ENCODE measurements around the gene MMP25. TPM values are rescaled to one million over a fixed set of nuclear protein-coding genes. Genes with fewer than 3 reads are reported as not detected.

Gene MMP25
- total RNA-seq, 1 experiment from 2014 or later = 49.0 TPM

GRCh38 chr16:3003582-3004270 is 42.6 kb upstream of the MMP25 start (continued):
- TF ChIP-seq ATF6 (CRISPR knock-in tag; IDR thresholded peaks at IDR 0.05) = no peak
- TF ChIP-seq STAT6 (CRISPR knock-in tag; conservative IDR thresholded peaks at IDR 0.05; ENCODE audit: low read depth) = no peak
- no peak for TF ChIP-seq ZNF281 (CRISPR knock-in tag; IDR thresholded peaks at IDR 0.05)
- no peak for TF ChIP-seq ZNF423 (CRISPR knock-in tag; IDR thresholded peaks at IDR 0.05)
- TF ChIP-seq NFYB (CRISPR knock-in tag; conservative IDR thresholded peaks at IDR 0.05; ENCODE audit: low read depth) = peak; percentile 100
- no peak for TF ChIP-seq MXD4 (CRISPR knock-in tag; IDR thresholded peaks at IDR 0.05; ENCODE audit: borderline replicate concordance)
- 0 out of 2 replicates have a peak, but pooled peaks have one; percentile 22 for TF ChIP-seq FOXP1 (CRISPR knock-in tag; IDR thresholded peaks at IDR 0.05; ENCODE audit: borderline replicate concordance)
- TF ChIP-seq SP1 (CRISPR knock-in tag; conservative IDR thresholded peaks at IDR 0.05) = peak; percentile 91
- TF ChIP-seq GABPB1 (CRISPR knock-in tag; IDR thresholded peaks at IDR 0.05) = no peak
- peak; percentile 40; the same call in 1 of the 2 replicates for TF ChIP-seq HMGXB4 (CRISPR knock-in tag; IDR thresholded peaks at IDR 0.05)
- peak; percentile 88 for TF ChIP-seq E2F5 (CRISPR knock-in tag; IDR thresholded peaks at IDR 0.05)
- no peak for TF ChIP-seq ZNF121 (CRISPR knock-in tag; IDR thresholded peaks at IDR 0.05)
- no peak for TF ChIP-seq NR3C1 (CRISPR knock-in tag; conservative IDR thresholded peaks at IDR 0.05; ENCODE audit: low read depth)
- no peak for TF ChIP-seq TP53 (CRISPR knock-in tag; IDR thresholded peaks at IDR 0.05)

- H3K27ac Mint-ChIP-seq = no peak overlapping the region
- H3K4me3 Mint-ChIP-seq = peak overlapping the region; percentile 82
- no peaks in the 10 kb centered on the region for H3K36me3 Mint-ChIP-seq
- ATAC-seq (no peak), DNase-seq (ENCODE audit: low spot score) (no peak)
- no peak for TF ChIP-seq USF2 (CRISPR knock-in tag; IDR thresholded peaks at IDR 0.05)
- TF ChIP-seq CDX4 (CRISPR knock-in tag; IDR thresholded peaks at IDR 0.05; ENCODE audit: borderline replicate concordance) = no peak
- no peak for TF ChIP-seq MAX (CRISPR knock-in tag; IDR thresholded peaks at IDR 0.05)
- no peak for TF ChIP-seq ERG (CRISPR knock-in tag; IDR thresholded peaks at IDR 0.05)
- TF ChIP-seq JUN (CRISPR knock-in tag; IDR thresholded peaks at IDR 0.05) = no peak
- no peak for TF ChIP-seq PREB (CRISPR knock-in tag; IDR thresholded peaks at IDR 0.05; ENCODE audit: borderline replicate concordance)
- no peaks in the 10 kb centered on the region for H3K9me3 Mint-ChIP-seq
- no peaks in the 10 kb centered on the region for H3K27me3 Mint-ChIP-seq (ENCODE audit: low read depth)
- peaks cover 43% of the 10 kb centered on the region for H3K4me1 Mint-ChIP-seq
- POLR2A ChIA-PET = interaction anchor here (0.9 to 13.9 kb wide), 4 partner anchors 8 to 54 kb away, joined by 5 to 502 read pairs (median 10); partner anchors contain the start of genes CLDN6, CLDN9, HCFC1R1 and THOC6
- CTCF ChIA-PET = interaction anchor here (0.7 to 13.4 kb wide), 20 partner anchors 8 to 153 kb away, joined by 3 to 360 read pairs (median 4); partner anchors contain the start of genes CLDN6, CLDN9, HCFC1R1 and KREMEN2
These were observed 42.0 kb upstream of the MMP25 start for GRCh38 chr16:3004319-3004718.

All from WTC11 (cell line).